Kidney (tissue), 14 donors: Measurements from ENCODE around the gene GGT7. TPM values are rescaled to one million over a fixed set of nuclear protein-coding genes. Genes with fewer than 3 reads are reported as not detected.

Source experiments
- DNase-seq, 5 donors: peaks; one replicate each; pipeline ENCODE4 v3.0.0-alpha.2; 2013 to 2020
- FAIRE-seq: peaks from 2 replicates; lab custom pipeline; 2012; peaks lifted over from hg19 to GRCh38; lab: Jason Lieb, UNC
- H3K27ac ChIP-seq, 2 donors: one replicate each; pipeline ENCODE4 v1.7.0; 2013; ENCODE audit warnings: low read depth in 2 of 2, low read length in 2 of 2, inconsistent platforms in 1 of 2
- H3K27me3 ChIP-seq: one replicate; pipeline ENCODE4 v1.7.1; 2013; ENCODE audit warnings: low read length, inconsistent platforms; ENCODE audit not compliant: control insufficient read depth, insufficient read depth
- H3K36me3 ChIP-seq, 3 donors: one replicate each; pipeline versions ENCODE4 v1.7.0 to v1.7.1; 2013; ENCODE audit warnings: low read length in 3 of 3, control low read depth in 1 of 3, inconsistent platforms in 1 of 3; ENCODE audit not compliant: insufficient read depth in 3 of 3, control insufficient read depth in 2 of 3
- H3K4me1 ChIP-seq, 3 donors: one replicate each; pipeline versions ENCODE4 v1.7.0 to v1.7.1; 2013; ENCODE audit warnings: low read length in 3 of 3, inconsistent platforms in 1 of 3, low read depth in 1 of 3; ENCODE audit not compliant: control insufficient read depth in 2 of 3, insufficient read depth in 2 of 3
- H3K4me3 ChIP-seq, 3 donors: one replicate each; pipeline versions ENCODE4 v1.7.0 to v1.8.1; 2013; ENCODE audit warnings: low read length in 3 of 3, control low read depth in 1 of 3, inconsistent platforms in 1 of 3
- H3K9ac ChIP-seq, 3 donors: one replicate each; pipeline versions ENCODE4 v1.7.0 to v1.7.1; 2013; ENCODE audit warnings: low read length in 3 of 3, control low read depth in 1 of 3, inconsistent platforms in 1 of 3
- H3K9me3 ChIP-seq, 3 donors: one replicate each; pipeline versions ENCODE4 v1.7.0 to v1.7.1; 2013; ENCODE audit warnings: low read length in 3 of 3, control low read depth in 1 of 3, inconsistent platforms in 1 of 3; ENCODE audit not compliant: control insufficient read depth in 2 of 3, insufficient read depth in 1 of 3
- intact Hi-C: fragments of 100-400 bp; cut with DNase I; formaldehyde crosslinking; loops from one replicate; pipeline ENCODE4 v1.11.1; 2022
- polyA plus RNA-seq: library from polyadenylated mRNA; stranded (reverse); fragments of 350-450 nt; fragmentation: Illumina TruSeq; extraction: RNeasy Lipid Tissue Mini Kit (QIAGEN cat#74804); gene quantifications from one replicate; pipeline ENCODE4 v1.2.3, GENCODE V29; 2014; ENCODE audit warnings: low read depth, low replicate concordance; ENCODE audit not compliant: insufficient read depth
- total RNA-seq: library from RNA; stranded (reverse); fragmentation: NEBNext Ultra II Directional; extraction: Animal tissue kit (Norgen Biotek cat#: 25700); gene quantifications from one replicate; pipeline ENCODE4 v1.2.1, GENCODE V29; 2021
- TF ChIP-seq, protein P1 (sequence below): IDR thresholded peaks from 3 replicates; pipeline ENCODE4 v1.5.1; 2012; ENCODE audit warnings: mild to moderate bottlenecking, moderate library complexity, borderline replicate concordance; ENCODE audit not compliant: insufficient read depth; ENCODE audit errors: extremely low read depth
- donor health status: control.
- donor health status: control.
- donor health status: control.
- donor health status: control.
- donor health status: control.
- donor health status: DM: yes; HTN: yes; CAD: no.
- donor health status: Normal renal cell carcinoma (clear cell type).

GGT7 gene
- total and polyA plus RNA-seq, 2 donors from 2014 or later, result 24.3 to 27.0 TPM

DNA sequence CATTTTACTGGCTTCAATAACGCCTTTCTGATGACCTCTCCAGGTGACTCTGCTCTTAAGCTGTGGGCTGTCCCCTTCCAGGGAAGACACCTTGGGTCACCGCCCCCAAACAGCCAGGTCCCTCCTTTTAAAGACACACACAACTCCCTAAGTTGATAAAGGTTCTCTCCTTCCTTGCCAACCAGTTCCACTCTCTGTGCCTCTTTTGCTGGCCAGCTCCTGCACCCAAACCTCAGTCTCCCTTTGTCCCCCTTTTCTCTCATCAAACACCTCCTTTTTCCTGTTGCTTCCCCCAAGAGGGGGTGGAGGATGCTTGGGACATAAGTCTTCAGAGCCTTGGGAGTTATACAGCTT is 48.2 kb downstream of the GGT7 start:
- peak overlapping the region; percentile 81 to 87 for H3K27ac ChIP-seq

DNA sequence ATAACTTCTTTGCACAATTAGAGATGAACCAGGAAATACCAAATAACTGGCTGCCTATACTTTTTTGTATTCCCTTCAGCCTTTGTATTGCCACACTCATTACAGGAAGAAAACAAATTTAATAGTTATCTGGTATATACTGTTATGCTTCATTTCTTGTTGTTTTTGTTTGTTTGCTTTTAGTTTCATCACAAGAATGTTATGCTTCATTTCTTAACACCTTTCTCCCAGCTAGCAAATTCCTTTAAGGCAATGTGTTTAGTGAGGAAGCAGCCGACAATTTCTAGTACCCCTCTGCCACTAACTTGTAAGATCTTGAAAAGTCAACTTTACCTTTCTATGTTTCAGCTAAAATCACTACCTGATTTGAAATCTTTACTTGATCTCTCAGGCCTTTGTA is 48.6 kb downstream of the GGT7 start:
- H3K4me1 ChIP-seq, result peaks cover 2 to 9% (median 5%) of the 10 kb centered on the region in 3 donors
- FAIRE-seq (no peak), DNase-seq (peak in 1 of 5 donors; percentile 5)
- H3K36me3 ChIP-seq, result peaks cover 0 to 5% (median 0%) of the 10 kb centered on the region in 3 donors
- no peaks in the 10 kb centered on the region for H3K9me3 ChIP-seq
- intact Hi-C loops, result no loop called here
- peak overlapping the region; percentile 93 to 95 (median 94) for H3K9ac ChIP-seq
- H3K4me3 ChIP-seq, result peak overlapping the region; percentile 96 to 97 (median 97)
- TF ChIP-seq, protein P1, sequence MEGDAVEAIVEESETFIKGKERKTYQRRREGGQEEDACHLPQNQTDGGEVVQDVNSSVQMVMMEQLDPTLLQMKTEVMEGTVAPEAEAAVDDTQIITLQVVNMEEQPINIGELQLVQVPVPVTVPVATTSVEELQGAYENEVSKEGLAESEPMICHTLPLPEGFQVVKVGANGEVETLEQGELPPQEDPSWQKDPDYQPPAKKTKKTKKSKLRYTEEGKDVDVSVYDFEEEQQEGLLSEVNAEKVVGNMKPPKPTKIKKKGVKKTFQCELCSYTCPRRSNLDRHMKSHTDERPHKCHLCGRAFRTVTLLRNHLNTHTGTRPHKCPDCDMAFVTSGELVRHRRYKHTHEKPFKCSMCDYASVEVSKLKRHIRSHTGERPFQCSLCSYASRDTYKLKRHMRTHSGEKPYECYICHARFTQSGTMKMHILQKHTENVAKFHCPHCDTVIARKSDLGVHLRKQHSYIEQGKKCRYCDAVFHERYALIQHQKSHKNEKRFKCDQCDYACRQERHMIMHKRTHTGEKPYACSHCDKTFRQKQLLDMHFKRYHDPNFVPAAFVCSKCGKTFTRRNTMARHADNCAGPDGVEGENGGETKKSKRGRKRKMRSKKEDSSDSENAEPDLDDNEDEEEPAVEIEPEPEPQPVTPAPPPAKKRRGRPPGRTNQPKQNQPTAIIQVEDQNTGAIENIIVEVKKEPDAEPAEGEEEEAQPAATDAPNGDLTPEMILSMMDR, result no peak
- H3K27me3 ChIP-seq, result no peaks in the 10 kb centered on the region
- peak overlapping the region; percentile 81 to 87 for H3K27ac ChIP-seq

More for the DNA sequence above, 48.2 kb downstream of the GGT7 start:
- Histone ChIP-seq H3K4me3 (peak overlapping the region; percentile 96 to 97 (median 97)), H3K9me3 (no peaks in the 10 kb centered on the region), H3K27me3 (no peaks in the 10 kb centered on the region), H3K9ac (peak overlapping the region; percentile 93 to 95 (median 94)), H3K4me1 (peaks cover 2 to 9% (median 5%) of the 10 kb centered on the region in 3 donors), H3K36me3 (peaks cover 0 to 5% (median 0%) of the 10 kb centered on the region in 3 donors)
- TF ChIP-seq, protein P1, result no peak
- FAIRE-seq (no peak), DNase-seq (peak; percentile 76 to 89 (median 77))
- intact Hi-C loops, result no loop called here

DNA sequence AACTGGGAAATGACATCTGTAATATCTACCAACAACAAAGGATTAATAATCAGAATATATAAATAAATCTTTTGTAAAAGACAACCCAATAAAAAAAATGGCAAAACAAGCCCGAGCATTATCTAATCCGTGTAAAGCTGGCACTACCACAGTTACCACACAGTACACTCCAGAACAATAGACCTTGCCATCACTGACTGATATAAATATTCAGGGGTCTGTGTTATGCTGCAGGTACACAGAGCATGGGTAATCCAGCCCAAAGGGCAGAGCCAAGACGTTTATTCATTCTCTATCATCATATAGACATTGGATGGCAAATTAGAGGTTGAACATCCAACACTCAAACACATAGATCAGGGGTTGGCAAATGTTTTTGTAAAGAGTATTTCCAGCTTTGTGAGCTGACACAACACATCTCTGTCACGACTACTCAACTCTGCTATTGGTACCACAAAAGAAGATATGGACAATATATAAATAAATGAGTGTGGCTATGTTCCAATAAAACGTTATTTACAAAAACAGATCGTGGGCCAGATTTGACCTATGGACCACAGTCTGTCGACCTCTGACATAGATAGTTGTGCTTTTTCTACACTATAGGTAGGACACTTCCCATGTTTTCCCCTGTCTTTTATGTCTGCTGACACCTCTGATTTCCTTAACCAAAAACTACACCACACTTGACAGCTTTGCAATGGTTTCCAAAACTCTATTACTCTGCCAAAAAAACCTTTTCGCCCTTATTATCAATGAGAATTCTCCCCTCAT is 51.7 kb downstream of the GGT7 start:
- no peaks in the 10 kb centered on the region for H3K27me3 ChIP-seq
- no peaks in the 10 kb centered on the region for H3K9me3 ChIP-seq
- FAIRE-seq (no peak), DNase-seq (no peak)
- peaks cover 0 to 5% (median 0%) of the 10 kb centered on the region in 3 donors for H3K36me3 ChIP-seq
- H3K4me1 ChIP-seq, result peaks cover 2 to 9% (median 5%) of the 10 kb centered on the region in 3 donors
- H3K27ac ChIP-seq, result no peak overlapping the region
- TF ChIP-seq, protein P1, result no peak
- H3K4me3 ChIP-seq, result no peak overlapping the region
- H3K9ac ChIP-seq, result no peak overlapping the region
- intact Hi-C loops, result no loop called here
